Endothelial cell of umbilical vein (primary cell): ENCODE data around the gene GGT6. TPM values are rescaled to one million over a fixed set of nuclear protein-coding genes. Genes with fewer than 3 reads are reported as not detected.

Experiments
- BruUV-seq: library from RNA; stranded (reverse); fragments of 400-500 nt; replicated peaks from 2 replicates; lab custom pipeline; 2021; lab: Mats Ljungman, UMichigan
- CTCF ChIA-PET: fragments of 300-600, 350-600 bp; sonication (Branson Sonifier 250); formaldehyde crosslinking; loops from one replicate; lab custom pipeline; 2021; ENCODE audit warnings: antibody characterized with exemption, inconsistent platforms; lab: Charles Lee
- POLR2A ChIA-PET: fragments of 300-600, 350-600 bp; sonication (Branson Sonifier 250); formaldehyde crosslinking; loops from one replicate; lab custom pipeline; 2021; ENCODE audit warnings: antibody characterized with exemption, inconsistent platforms; lab: Charles Lee
- DNase-seq: peaks from one replicate; pipeline ENCODE4 v3.0.0-alpha.2; 2011; ENCODE audit warnings: low read depth, low spot score
- FAIRE-seq: peaks from 2 replicates; lab custom pipeline; 2011; peaks lifted over from hg19 to GRCh38; lab: Jason Lieb, UNC
- H2AFZ ChIP-seq: 2 replicates; pipeline ENCODE4 v1.6.0; 2012; ENCODE audit warnings: low read depth, low read length, control low read depth, inconsistent platforms
- H3K27ac ChIP-seq: 2 replicates; pipeline ENCODE4 v1.5.1; 2011; ENCODE audit warnings: low read depth, mild to moderate bottlenecking, control low read depth, low read length, moderate library complexity; ENCODE audit not compliant: insufficient read depth
- H3K27me3 ChIP-seq, 2 experiments: 2 replicates each; pipeline versions ENCODE4 v1.6.0 to v1.6.1; 2011; ENCODE audit warnings: low read length in 2 of 2, mixed read lengths in 1 of 2; ENCODE audit not compliant: control insufficient read depth in 2 of 2, insufficient read depth in 2 of 2
- H3K36me3 ChIP-seq, 2 experiments: 2 replicates in 1 of 2; 3 replicates in 1 of 2; pipeline ENCODE4 v1.5.1; 2011; ENCODE audit warnings: low read length in 2 of 2, mild to moderate bottlenecking in 1 of 2, moderate library complexity in 1 of 2; ENCODE audit not compliant: control insufficient read depth in 2 of 2, insufficient read depth in 2 of 2; ENCODE audit errors: extremely low read depth in 1 of 2
- H3K4me1 ChIP-seq: 3 replicates; pipeline ENCODE4 v1.5.1; 2011; ENCODE audit warnings: mild to moderate bottlenecking, low read length; ENCODE audit not compliant: control insufficient read depth, insufficient read depth; ENCODE audit errors: extremely low read depth
- H3K4me2 ChIP-seq: 2 replicates; pipeline ENCODE4 v1.6.1; 2011; ENCODE audit warnings: low read length, control low read depth, mixed read lengths; ENCODE audit not compliant: insufficient read depth
- H3K4me3 ChIP-seq, 3 experiments: fragments of 200-600 bp in 1 of 3; sonication (generic), shearing (Covaris generic) in 1 of 3; replicated peaks in 1 of 3; 2 replicates each; pipeline ENCODE4 v1.5.1; 2011 to 2016; ENCODE audit warnings: control low read depth in 3 of 3, low read length in 3 of 3, mild to moderate bottlenecking in 2 of 3, inconsistent platforms in 1 of 3, low read depth in 1 of 3, moderate library complexity in 1 of 3; ENCODE audit not compliant: insufficient read depth in 1 of 3
- H3K79me2 ChIP-seq: 2 replicates; pipeline ENCODE4 v1.6.0; 2012; ENCODE audit warnings: low read length, inconsistent platforms; ENCODE audit not compliant: control insufficient read depth, insufficient read depth
- H3K9ac ChIP-seq: replicated peaks from 2 replicates; pipeline ENCODE3; 2011; ENCODE audit warnings: low read length, control low read depth; ENCODE audit not compliant: insufficient read depth; ENCODE audit errors: extremely low read depth
- H3K9me1 ChIP-seq: replicated peaks from 3 replicates; pipeline ENCODE4 v1.6.0; 2011; ENCODE audit warnings: mild to moderate bottlenecking, low read length; ENCODE audit not compliant: control insufficient read depth, insufficient read depth; ENCODE audit errors: extremely low read depth
- H3K9me3 ChIP-seq: replicated peaks from 2 replicates; pipeline ENCODE4 v1.5.1; 2012; ENCODE audit warnings: low read length, inconsistent platforms; ENCODE audit not compliant: control insufficient read depth, insufficient read depth
- H4K20me1 ChIP-seq: replicated peaks from 2 replicates; pipeline ENCODE3; 2011; ENCODE audit warnings: mild to moderate bottlenecking, low read length; ENCODE audit not compliant: control insufficient read depth, insufficient read depth; ENCODE audit errors: extremely low read depth
- EZH2 ChIP-seq: IDR thresholded peaks from 2 replicates; pipeline ENCODE4 v1.6.1; 2012; ENCODE audit warnings: borderline replicate concordance, low read depth, mild to moderate bottlenecking, moderate library complexity, low read length, inconsistent platforms; ENCODE audit not compliant: severe bottlenecking
- FOS ChIP-seq: IDR thresholded peaks from 2 replicates; pipeline ENCODE4 v1.6.1; 2011; ENCODE audit warnings: mild to moderate bottlenecking, low read length, moderate library complexity, borderline replicate concordance; ENCODE audit not compliant: insufficient read depth
- GATA2 ChIP-seq: IDR thresholded peaks from 2 replicates; pipeline ENCODE4 v1.7.0; 2011; ENCODE audit warnings: low read depth, mild to moderate bottlenecking, moderate library complexity, mixed read lengths, low read length; ENCODE audit not compliant: insufficient read length, insufficient read depth
- JUN ChIP-seq: IDR thresholded peaks from 2 replicates; pipeline ENCODE4 v1.6.1; 2011; ENCODE audit warnings: borderline replicate concordance, low read depth; ENCODE audit not compliant: insufficient read length, insufficient read depth
- MYC ChIP-seq: IDR thresholded peaks from one replicate; pipeline ENCODE4 v1.6.1; 2011; ENCODE audit warnings: mild to moderate bottlenecking, low read depth, low read length
- POLR2A ChIP-seq: IDR thresholded peaks from 2 replicates; pipeline ENCODE4 v1.6.1; 2012; ENCODE audit warnings: low read depth, mild to moderate bottlenecking, control low read depth, low read length
- POLR2AphosphoS5 ChIP-seq: IDR thresholded peaks from 2 replicates; pipeline ENCODE4 v1.6.1; 2012; ENCODE audit warnings: low read depth, mild to moderate bottlenecking, control low read depth, low read length, moderate library complexity; ENCODE audit not compliant: insufficient read depth
- dilution Hi-C: fragments of 300-500 bp; cut with MboI; formaldehyde crosslinking; loops from one replicate; pipeline ENCODE4 v1.15.0; 2019; ENCODE audit warnings: low sequenced_read_pairs; ENCODE audit not compliant: extremely low pct_ligation_motif_present
- intact Hi-C: fragments of 100-400 bp; cut with micrococcal nuclease; formaldehyde crosslinking; loops from one replicate; pipeline ENCODE4 v1.10.0; 2022
- polyA plus RNA-seq, 4 experiments: library from polyadenylated mRNA; depleted of rRNA in 3 of 4; stranded (reverse) in 3 of 4; unstranded in 1 of 4; fragments of >200 nt; gene quantifications; 2 replicates each; pipeline versions ENCODE4 v1.2.1 to v1.2.3, GENCODE V29; 2011 to 2012; ENCODE audit warnings: missing spikeins in 1 of 4
- total RNA-seq: library from RNA; stranded (reverse); gene quantifications from 2 replicates; pipeline ENCODE4 v1.2.3, GENCODE V29; 2021
- TF ChIP-seq, protein P1 (sequence below), 2 donors: IDR thresholded peaks; 1 replicate in 1 of 2; 2 replicates in 1 of 2; pipeline ENCODE4 v1.5.1; 2011; ENCODE audit warnings: low read length in 2 of 2, mild to moderate bottlenecking in 2 of 2, moderate library complexity in 2 of 2, control low read depth in 1 of 2, inconsistent platforms in 1 of 2, low read depth in 1 of 2; ENCODE audit not compliant: insufficient read depth in 1 of 2; ENCODE audit errors: extremely low read depth in 1 of 2
- TF ChIP-seq, protein P2 (sequence below): IDR thresholded peaks from 2 replicates; pipeline ENCODE4 v1.6.1; 2011; ENCODE audit not compliant: insufficient read depth, insufficient read length

GGT6 gene
- total and polyA plus RNA-seq, 2 donors (not counting 3 experiments of a cell fraction or from before 2014, with no cell fraction given) = not detected

DNA sequence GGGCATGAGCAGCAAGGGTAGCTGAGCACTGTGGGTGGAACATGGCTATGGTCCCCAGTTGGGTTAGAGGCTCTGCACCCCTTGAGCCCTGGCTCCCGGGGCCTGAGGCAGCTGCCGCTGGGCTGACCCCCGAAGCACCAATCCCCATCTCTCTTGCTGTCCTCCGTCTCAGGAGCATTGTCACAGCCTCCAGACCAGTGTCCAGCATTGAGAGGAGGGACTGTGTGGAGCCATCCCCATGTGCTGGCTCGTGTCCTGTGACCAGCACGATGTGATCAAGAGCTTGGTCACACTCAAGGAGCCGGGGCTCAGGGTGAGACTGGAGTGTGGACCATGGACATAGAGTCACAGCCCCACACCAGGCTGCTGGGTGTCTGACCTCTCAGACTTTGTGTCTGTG, 26.8 kb upstream of the GGT6 start:
- H3K27ac ChIP-seq = no peak overlapping the region
- dilution Hi-C loops = no loop called here
- DNase-seq (no peak), FAIRE-seq (no peak)
- no peaks in the 10 kb centered on the region for H3K36me3 ChIP-seq
- no peak overlapping the region for H3K9ac ChIP-seq
- BruUV-seq = no TSS peak
- no peaks in the 10 kb centered on the region for H4K20me1 ChIP-seq
- ChIA-PET CTCF (interaction anchor here (0.9 to 2.5 kb wide), 2 partner anchors 20 to 32 kb away, joined by 3 to 16 read pairs; partner anchors contain the start of gene MYBBP1A), POLR2A (no interaction called here)
- TF ChIP-seq, protein P1, sequence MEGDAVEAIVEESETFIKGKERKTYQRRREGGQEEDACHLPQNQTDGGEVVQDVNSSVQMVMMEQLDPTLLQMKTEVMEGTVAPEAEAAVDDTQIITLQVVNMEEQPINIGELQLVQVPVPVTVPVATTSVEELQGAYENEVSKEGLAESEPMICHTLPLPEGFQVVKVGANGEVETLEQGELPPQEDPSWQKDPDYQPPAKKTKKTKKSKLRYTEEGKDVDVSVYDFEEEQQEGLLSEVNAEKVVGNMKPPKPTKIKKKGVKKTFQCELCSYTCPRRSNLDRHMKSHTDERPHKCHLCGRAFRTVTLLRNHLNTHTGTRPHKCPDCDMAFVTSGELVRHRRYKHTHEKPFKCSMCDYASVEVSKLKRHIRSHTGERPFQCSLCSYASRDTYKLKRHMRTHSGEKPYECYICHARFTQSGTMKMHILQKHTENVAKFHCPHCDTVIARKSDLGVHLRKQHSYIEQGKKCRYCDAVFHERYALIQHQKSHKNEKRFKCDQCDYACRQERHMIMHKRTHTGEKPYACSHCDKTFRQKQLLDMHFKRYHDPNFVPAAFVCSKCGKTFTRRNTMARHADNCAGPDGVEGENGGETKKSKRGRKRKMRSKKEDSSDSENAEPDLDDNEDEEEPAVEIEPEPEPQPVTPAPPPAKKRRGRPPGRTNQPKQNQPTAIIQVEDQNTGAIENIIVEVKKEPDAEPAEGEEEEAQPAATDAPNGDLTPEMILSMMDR (IDR thresholded peaks at IDR 0.05; ENCODE audit: extremely low read depth in 1 of 2, insufficient read depth in 1 of 2, low read depth in 1 of 2, low read length in 2 of 2) = no peak
- TF ChIP-seq POLR2A (no peak), GATA2 (no peak), FOS (no peak), MYC (no peak), JUN (no peak), POLR2AphosphoS5 (no peak), EZH2 (no peak)
- TF ChIP-seq, protein P2, sequence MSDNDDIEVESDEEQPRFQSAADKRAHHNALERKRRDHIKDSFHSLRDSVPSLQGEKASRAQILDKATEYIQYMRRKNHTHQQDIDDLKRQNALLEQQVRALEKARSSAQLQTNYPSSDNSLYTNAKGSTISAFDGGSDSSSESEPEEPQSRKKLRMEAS = no peak
- H3K4me2 ChIP-seq = no peak overlapping the region
- H3K79me2 ChIP-seq = no peaks in the 10 kb centered on the region
- no peaks in the 10 kb centered on the region for H3K9me3 ChIP-seq
- intact Hi-C loops = no loop called here
- H3K27me3 ChIP-seq = peaks cover 29 to 35% of the 10 kb centered on the region in 2 experiments
- H3K4me1 ChIP-seq = no peaks in the 10 kb centered on the region
- H2AFZ ChIP-seq = no peak overlapping the region
- H3K9me1 ChIP-seq = no peaks in the 10 kb centered on the region
- no peak overlapping the region for H3K4me3 ChIP-seq
